ENCODE data around the gene INSR.
"Not testable (repeated sequence)": the region's sequence is repeated elsewhere in the genome, so short reads cannot be mapped to it uniquely, and the experiment has no call there.

The INSR gene

GRCh38 chr19:7076151-7076550 is 218.1 kb downstream of the INSR start:
- H3K36me3 ChIP-seq (ENCODE audit: insufficient read depth, low read length): peaks cover 85% of the 10 kb centered on the region
- WGBS: 94% methylated on average over 6 of the region's 6 CpGs

GRCh38 chr19:7074705-7075282 is 219.4 kb downstream of the INSR start:
- WGBS: 97% methylated on average over 29 of the region's 29 CpGs
- no peak overlapping the region for H3K9ac ChIP-seq (ENCODE audit: low read depth, low read length)
- H3K27ac ChIP-seq (ENCODE audit: low read depth, low read length): no peak overlapping the region
- H3K27me3 ChIP-seq (ENCODE audit: insufficient read depth, low read length): no peaks in the 10 kb centered on the region
- H3K36me3 ChIP-seq (ENCODE audit: insufficient read depth, low read length): peaks cover 77% of the 10 kb centered on the region
- peaks cover 34% of the 10 kb centered on the region for H3K9me3 ChIP-seq (ENCODE audit: insufficient read depth, low read depth, low read length)
- H3K4me1 ChIP-seq (ENCODE audit: insufficient read depth, low read length): peaks cover 5% of the 10 kb centered on the region; the same call in 1 of the 2 replicates
- H3K4me3 ChIP-seq (ENCODE audit: low read length): no peak overlapping the region

More at GRCh38 chr19:7076151-7076550, 218.1 kb downstream of the INSR start:
- Histone ChIP-seq H3K9me3 (ENCODE audit: insufficient read depth, low read depth, low read length) (peaks cover 48% of the 10 kb centered on the region), H3K4me3 (ENCODE audit: low read length) (no peak overlapping the region), H3K27ac (ENCODE audit: low read depth, low read length) (no peak overlapping the region), H3K9ac (ENCODE audit: low read depth, low read length) (no peak overlapping the region), H3K4me1 (ENCODE audit: insufficient read depth, low read length) (no peaks in the 10 kb centered on the region), H3K27me3 (ENCODE audit: insufficient read depth, low read length) (no peaks in the 10 kb centered on the region)

DNA sequence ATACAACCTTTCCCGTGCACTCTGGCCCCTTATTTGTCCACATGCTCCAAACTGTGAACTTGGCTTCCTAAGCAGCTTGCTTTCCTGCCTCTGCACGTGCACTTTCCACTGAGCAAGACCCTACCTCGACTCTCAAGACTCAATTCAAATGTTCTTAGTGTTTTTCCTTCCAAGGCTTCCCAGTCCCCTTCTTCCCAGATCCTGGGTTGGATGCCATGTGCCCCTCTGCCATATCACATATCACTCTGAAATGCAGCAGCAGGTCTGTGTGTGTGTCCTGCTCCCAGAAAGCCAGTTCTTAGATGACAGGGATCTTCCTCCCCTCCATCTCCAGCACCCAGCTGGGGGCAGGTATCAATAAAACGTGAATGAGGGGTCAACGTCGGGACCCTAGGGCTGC is 221.7 kb downstream of the INSR start:
- Histone ChIP-seq H3K36me3 (ENCODE audit: insufficient read depth, low read length) (peaks cover 54% of the 10 kb centered on the region), H3K27ac (ENCODE audit: low read depth, low read length) (no peak overlapping the region), H3K27me3 (ENCODE audit: insufficient read depth, low read length) (no peaks in the 10 kb centered on the region), H3K4me1 (ENCODE audit: insufficient read depth, low read length) (peaks cover 5% of the 10 kb centered on the region; the same call in 1 of the 2 replicates), H3K9ac (ENCODE audit: low read depth, low read length) (no peak overlapping the region), H3K4me3 (ENCODE audit: low read length) (no peak overlapping the region), H3K9me3 (ENCODE audit: insufficient read depth, low read depth, low read length) (peaks cover 23% of the 10 kb centered on the region)
- 92% methylated on average over 6 of the region's 6 CpGs for WGBS

DNA sequence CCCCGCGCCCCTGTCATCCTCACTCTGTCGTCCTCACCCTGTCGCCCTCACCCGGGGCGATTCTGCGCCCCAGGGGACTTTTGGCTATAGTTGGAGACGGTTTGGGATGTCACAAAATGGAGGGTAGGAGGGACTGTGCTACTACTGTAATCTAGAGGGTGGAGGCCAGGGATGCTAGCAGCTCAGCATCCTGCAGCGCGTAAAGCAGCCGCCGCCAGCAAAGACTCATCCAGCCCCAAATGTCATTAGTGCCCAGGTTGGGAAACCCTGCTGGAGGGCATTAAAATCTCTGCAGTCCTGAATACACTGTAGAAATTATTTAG is 224.3 kb downstream of the INSR start:
- H3K4me1 ChIP-seq (ENCODE audit: insufficient read depth, low read length): peaks cover 5% of the 10 kb centered on the region; the same call in 1 of the 2 replicates
- peak overlapping the region; percentile 98 for H3K4me3 ChIP-seq (ENCODE audit: low read length)
- 2% methylated on average over 12 of the region's 12 CpGs for WGBS
- peaks cover 23% of the 10 kb centered on the region; the same call in 1 of the 2 replicates for H3K9me3 ChIP-seq (ENCODE audit: insufficient read depth, low read depth, low read length)
- peak overlapping the region; percentile 85 for H3K9ac ChIP-seq (ENCODE audit: low read depth, low read length)
- H3K27me3 ChIP-seq (ENCODE audit: insufficient read depth, low read length): no peaks in the 10 kb centered on the region
- peak overlapping the region; percentile 89 for H3K27ac ChIP-seq (ENCODE audit: low read depth, low read length)
- H3K36me3 ChIP-seq (ENCODE audit: insufficient read depth, low read length): peaks cover 28% of the 10 kb centered on the region

- H3K27ac ChIP-seq (ENCODE audit: low read depth, low read length): peak within 1 kb of the TSS; percentile 89
- H3K4me1 ChIP-seq (ENCODE audit: insufficient read depth, low read length): peaks cover 5% of the 10 kb centered on the region; the same call in 1 of the 2 replicates
- WGBS: 2% methylated on average over 56 of the region's 56 CpGs
- H3K9ac ChIP-seq (ENCODE audit: low read depth, low read length): peak within 1 kb of the TSS; percentile 85
- H3K27me3 ChIP-seq (ENCODE audit: insufficient read depth, low read length): no peaks in the 10 kb centered on the region
- H3K36me3 ChIP-seq (ENCODE audit: insufficient read depth, low read length): peaks cover 24% of the 10 kb centered on the region
- H3K9me3 ChIP-seq (ENCODE audit: insufficient read depth, low read depth, low read length): peaks cover 26% of the 10 kb centered on the region; the same call in 1 of the 2 replicates
- peak within 1 kb of the TSS; percentile 98 for H3K4me3 ChIP-seq (ENCODE audit: low read length)
Measured at GRCh38 chr19:7069042-7069903, 224.9 kb downstream of the INSR start, which contains the start of gene ZNF557. Gene ZNF557, plus strand, starts transcription at chr19:7069703. Its CDS starts 5,372 bp downstream, at chr19:7075075.

- no peaks in the 10 kb centered on the region for H3K27me3 ChIP-seq (ENCODE audit: insufficient read depth, low read length)
- peaks cover 21% of the 10 kb centered on the region for H3K36me3 ChIP-seq (ENCODE audit: insufficient read depth, low read length)
- peaks cover 29% of the 10 kb centered on the region for H3K9me3 ChIP-seq (ENCODE audit: insufficient read depth, low read depth, low read length)
- H3K27ac ChIP-seq (ENCODE audit: low read depth, low read length): no peak overlapping the region
- 83% methylated on average over 3 of the region's 6 CpGs for WGBS
- peaks cover 5% of the 10 kb centered on the region; the same call in 1 of the 2 replicates for H3K4me1 ChIP-seq (ENCODE audit: insufficient read depth, low read length)
- H3K4me3 ChIP-seq (ENCODE audit: low read length): peak overlapping the region; percentile 98
- no peak overlapping the region for H3K9ac ChIP-seq (ENCODE audit: low read depth, low read length)
Measured at GRCh38 chr19:7068599-7068998, 225.6 kb downstream of the INSR start.

- peaks cover 5% of the 10 kb centered on the region; the same call in 1 of the 2 replicates for H3K4me1 ChIP-seq (ENCODE audit: insufficient read depth, low read length)
- H3K9me3 ChIP-seq (ENCODE audit: insufficient read depth, low read depth, low read length): peaks cover 34% of the 10 kb centered on the region
- H3K9ac ChIP-seq (ENCODE audit: low read depth, low read length): no peak overlapping the region
- peaks cover 15% of the 10 kb centered on the region for H3K36me3 ChIP-seq (ENCODE audit: insufficient read depth, low read length)
- no peak overlapping the region for H3K4me3 ChIP-seq (ENCODE audit: low read length)
- WGBS: 80% methylated on average over 2 of the region's 2 CpGs
- no peaks in the 10 kb centered on the region for H3K27me3 ChIP-seq (ENCODE audit: insufficient read depth, low read length)
- no peak overlapping the region for H3K27ac ChIP-seq (ENCODE audit: low read depth, low read length)
Measured at GRCh38 chr19:7067716-7068115, 226.5 kb downstream of the INSR start.

- not testable (repeated sequence) for H3K4me1 ChIP-seq (ENCODE audit: insufficient read depth, low read length); H3K9ac ChIP-seq (ENCODE audit: low read depth, low read length); H3K36me3 ChIP-seq (ENCODE audit: insufficient read depth, low read length); H3K27me3 ChIP-seq (ENCODE audit: insufficient read depth, low read length); H3K27ac ChIP-seq (ENCODE audit: low read depth, low read length); H3K4me3 ChIP-seq (ENCODE audit: low read length)
- H3K9me3 ChIP-seq (ENCODE audit: insufficient read depth, low read depth, low read length): peaks cover 34% of the 10 kb centered on the region
- 45% methylated on average over 13 of the region's 13 CpGs for WGBS
Measured at GRCh38 chr19:7067122-7067521, 227.1 kb downstream of the INSR start.

DNA sequence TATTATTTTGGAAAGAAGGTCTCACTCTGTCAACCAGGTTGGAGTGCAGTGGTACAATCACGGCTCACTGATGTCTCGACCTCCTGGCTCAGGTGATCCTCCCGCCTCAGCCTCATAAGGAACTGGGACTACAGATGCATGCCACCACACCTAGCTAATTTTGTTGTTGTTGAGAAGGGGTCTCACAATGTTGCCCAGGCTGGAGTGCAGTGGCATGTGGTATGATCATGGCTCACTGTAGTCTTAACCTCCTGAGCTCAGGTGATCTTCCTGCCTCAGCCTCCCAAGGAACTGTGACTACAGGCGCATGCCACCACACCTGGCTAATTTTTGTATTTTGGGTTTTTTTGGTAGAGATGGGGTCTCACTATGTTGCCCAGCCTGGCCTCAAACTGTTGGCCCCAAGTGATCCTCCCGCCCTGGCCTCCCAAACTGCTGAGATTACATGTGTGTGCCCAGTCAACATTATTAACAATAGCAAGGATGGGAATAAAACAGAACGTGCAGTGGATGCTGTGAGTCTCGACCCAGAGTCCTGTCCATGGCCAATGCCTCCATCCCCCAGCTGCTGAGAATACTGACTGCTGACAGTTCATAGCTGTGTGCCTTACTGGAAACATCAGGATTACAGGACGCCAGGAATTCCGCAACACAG is 230.3 kb downstream of the INSR start:
- Histone ChIP-seq H3K9ac (ENCODE audit: low read depth, low read length) (no peak overlapping the region), H3K9me3 (ENCODE audit: insufficient read depth, low read depth, low read length) (peaks cover 33% of the 10 kb centered on the region), H3K27ac (ENCODE audit: low read depth, low read length) (no peak overlapping the region), H3K4me3 (ENCODE audit: low read length) (no peak overlapping the region), H3K4me1 (ENCODE audit: insufficient read depth, low read length) (no peaks in the 10 kb centered on the region), H3K36me3 (ENCODE audit: insufficient read depth, low read length) (no peaks in the 10 kb centered on the region), H3K27me3 (ENCODE audit: insufficient read depth, low read length) (no peaks in the 10 kb centered on the region)
- WGBS: 86% methylated on average over 9 of the region's 9 CpGs

DNA sequence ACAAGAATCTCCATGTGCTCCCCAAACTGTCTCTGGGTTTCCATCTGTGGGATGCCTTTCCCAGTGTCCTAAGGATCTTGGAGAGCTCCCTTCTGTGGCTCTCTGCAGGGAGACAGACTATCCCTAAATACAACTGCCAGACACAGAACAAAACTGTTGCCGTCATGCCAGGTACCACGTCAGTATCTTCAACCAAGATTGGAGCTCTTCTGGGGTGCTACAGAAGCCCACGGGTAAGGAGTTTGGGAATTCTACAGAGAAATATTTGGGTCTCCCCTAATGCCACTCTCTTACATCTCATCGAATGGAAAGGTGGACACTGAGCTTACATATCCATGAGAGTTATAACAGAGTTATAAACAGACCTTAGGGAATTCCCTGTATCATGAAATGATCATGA is 230.9 kb downstream of the INSR start:
- H3K9ac ChIP-seq (ENCODE audit: low read depth, low read length): no peak overlapping the region
- H3K4me1 ChIP-seq (ENCODE audit: insufficient read depth, low read length): no peaks in the 10 kb centered on the region
- H3K27ac ChIP-seq (ENCODE audit: low read depth, low read length): no peak overlapping the region
- no peaks in the 10 kb centered on the region for H3K36me3 ChIP-seq (ENCODE audit: insufficient read depth, low read length)
- H3K4me3 ChIP-seq (ENCODE audit: low read length): no peak overlapping the region
- 79% methylated on average over 4 of the region's 4 CpGs for WGBS
- peaks cover 29% of the 10 kb centered on the region for H3K9me3 ChIP-seq (ENCODE audit: insufficient read depth, low read depth, low read length)
- H3K27me3 ChIP-seq (ENCODE audit: insufficient read depth, low read length): no peaks in the 10 kb centered on the region

Measured in HUES64 (cell line).